Upper lobe of left lung (tissue), 4 donors: ENCODE measurements around the gene XPNPEP1.

Experiments
- CTCF ChIP-seq, 6 experiments: fragments of 450-650 bp in 4 of 6; fragments of 200-600 bp in 2 of 6; sonication (generic) in 2 of 6; IDR thresholded peaks; one replicate each; pipeline ENCODE4 v1.5.1; 2016 to 2019; ENCODE audit warnings: antibody characterized with exemption in 6 of 6
- POLR2A ChIP-seq, 4 donors: fragments of 450-650 bp; IDR thresholded peaks; one replicate each; pipeline ENCODE4 v1.5.1; 2016 to 2017; ENCODE audit warnings: antibody characterized with exemption in 4 of 4, mild to moderate bottlenecking in 2 of 4
- POLR2AphosphoS5 ChIP-seq, 2 donors: sonication (generic); formaldehyde crosslinking; IDR thresholded peaks; one replicate each; pipeline ENCODE4 v1.5.1; 2017; ENCODE audit warnings: antibody characterized with exemption in 2 of 2

DNA sequence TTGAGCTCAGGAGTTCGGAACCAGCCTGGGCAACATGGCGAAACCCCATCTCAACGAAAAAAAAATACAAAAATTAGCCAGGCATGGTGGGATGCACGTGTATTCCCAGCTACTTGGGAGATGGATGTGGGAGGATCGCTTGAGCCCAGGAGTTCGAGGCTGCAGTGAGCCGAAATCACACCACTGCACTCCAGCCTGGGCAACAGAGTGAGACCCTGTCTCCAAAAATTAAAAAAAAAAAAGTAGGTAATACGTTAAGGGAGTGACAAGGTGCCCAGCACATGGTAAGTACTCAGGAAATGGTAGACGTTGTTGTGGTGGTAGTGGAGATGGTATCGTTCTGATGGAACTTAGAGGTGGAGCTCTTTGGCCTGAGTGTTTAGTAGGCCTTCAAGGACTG, 41.0 kb upstream of the XPNPEP1 start:
- no peak for TF ChIP-seq CTCF (IDR thresholded peaks at IDR 0.05)
- TF ChIP-seq POLR2AphosphoS5 (IDR thresholded peaks at IDR 0.05), result no peak
- no peak for TF ChIP-seq POLR2A (IDR thresholded peaks at IDR 0.05)
